ENCODE measurements around the gene MFF. TPM values are rescaled to one million over a fixed set of nuclear protein-coding genes. Genes with fewer than 3 reads are reported as not detected.

The MFF gene
- total and polyA plus RNA-seq, 2 donors from 2014 or later: 80.8 to 110 TPM

GRCh38 chr2:227325839-227326195 lies 766 bp downstream of the MFF start:
- Histone ChIP-seq H3K36me3 (ENCODE audit: control insufficient read depth in 2 of 3, insufficient read depth in 3 of 3, low read length in 3 of 3) (peaks cover 0 to under 1% (median 0%) of the 10 kb centered on the region in 3 donors), H3K9ac (ENCODE audit: low read length in 3 of 3) (peak overlapping the region; percentile 65 to 97 (median 97)), H3K4me3 (ENCODE audit: low read length in 3 of 3) (peak overlapping the region; percentile 88 to 98 (median 93)), H3K9me3 (ENCODE audit: control insufficient read depth in 2 of 3, insufficient read depth in 1 of 3, low read length in 3 of 3) (no peaks in the 10 kb centered on the region), H3K4me1 (ENCODE audit: control insufficient read depth in 2 of 3, insufficient read depth in 2 of 3, low read depth in 1 of 3, low read length in 3 of 3) (peaks cover 0 to 7% (median 5%) of the 10 kb centered on the region in 3 donors), H3K27me3 (ENCODE audit: control insufficient read depth, insufficient read depth, low read length) (no peaks in the 10 kb centered on the region), H3K27ac (ENCODE audit: low read depth in 2 of 2, low read length in 2 of 2) (peak overlapping the region; percentile 86 to 95)
- TF ChIP-seq CTCF (IDR thresholded peaks at IDR 0.05; ENCODE audit: borderline replicate concordance, extremely low read depth, insufficient read depth): no peak
- DNase-seq (peak; percentile 46 to 73 (median 64)), FAIRE-seq (no peak)
- intact Hi-C loops (cut with DNase I): no loop called here

GRCh38 chr2:227326783-227327182 lies 1.7 kb downstream of the MFF start:
- Histone ChIP-seq H3K36me3 (ENCODE audit: control insufficient read depth in 2 of 3, insufficient read depth in 3 of 3, low read length in 3 of 3) (peaks cover 0 to 9% (median 3%) of the 10 kb centered on the region in 3 donors), H3K4me3 (ENCODE audit: low read length in 3 of 3) (peak overlapping the region in 2 of 3 donors; percentile 11 to 93), H3K4me1 (ENCODE audit: control insufficient read depth in 2 of 3, insufficient read depth in 2 of 3, low read depth in 1 of 3, low read length in 3 of 3) (peaks cover 0 to 7% (median 5%) of the 10 kb centered on the region in 3 donors), H3K9ac (ENCODE audit: low read length in 3 of 3) (peak overlapping the region in 2 of 3 donors; percentile 29 to 97), H3K27me3 (ENCODE audit: control insufficient read depth, insufficient read depth, low read length) (no peaks in the 10 kb centered on the region), H3K9me3 (ENCODE audit: control insufficient read depth in 2 of 3, insufficient read depth in 1 of 3, low read length in 3 of 3) (no peaks in the 10 kb centered on the region), H3K27ac (ENCODE audit: low read depth in 2 of 2, low read length in 2 of 2) (no peak overlapping the region)
- no peak for TF ChIP-seq CTCF (IDR thresholded peaks at IDR 0.05; ENCODE audit: borderline replicate concordance, extremely low read depth, insufficient read depth)
- FAIRE-seq (no peak), DNase-seq (no peak)
- intact Hi-C loops (cut with DNase I): no loop called here

- no peak overlapping the region for H3K9ac ChIP-seq (ENCODE audit: low read length in 3 of 3)
- no peak overlapping the region for H3K27ac ChIP-seq (ENCODE audit: low read depth in 2 of 2, low read length in 2 of 2)
- FAIRE-seq (no peak), DNase-seq (no peak)
- no peak for TF ChIP-seq CTCF (IDR thresholded peaks at IDR 0.05; ENCODE audit: borderline replicate concordance, extremely low read depth, insufficient read depth)
- H3K4me1 ChIP-seq (ENCODE audit: control insufficient read depth in 2 of 3, insufficient read depth in 2 of 3, low read depth in 1 of 3, low read length in 3 of 3): peaks cover 0 to 7% (median 6%) of the 10 kb centered on the region in 3 donors
- no peaks in the 10 kb centered on the region for H3K27me3 ChIP-seq (ENCODE audit: control insufficient read depth, insufficient read depth, low read length)
- intact Hi-C loops (cut with DNase I): no loop called here
- H3K9me3 ChIP-seq (ENCODE audit: control insufficient read depth in 2 of 3, insufficient read depth in 1 of 3, low read length in 3 of 3): no peaks in the 10 kb centered on the region
- H3K4me3 ChIP-seq (ENCODE audit: low read length in 3 of 3): no peak overlapping the region
- peaks cover 5 to 37% (median 20%) of the 10 kb centered on the region in 3 donors for H3K36me3 ChIP-seq (ENCODE audit: control insufficient read depth in 2 of 3, insufficient read depth in 3 of 3, low read length in 3 of 3)
Observed at GRCh38 chr2:227335713-227336112, 10.7 kb downstream of the MFF start.

GRCh38 chr2:227337442-227337841 lies 12.4 kb downstream of the MFF start:
- H3K36me3 ChIP-seq (ENCODE audit: control insufficient read depth in 2 of 3, insufficient read depth in 3 of 3, low read length in 3 of 3): peaks cover 5 to 28% (median 17%) of the 10 kb centered on the region in 3 donors
- DNase-seq: no peak
- H3K9me3 ChIP-seq (ENCODE audit: control insufficient read depth in 2 of 3, insufficient read depth in 1 of 3, low read length in 3 of 3): no peaks in the 10 kb centered on the region
- intact Hi-C loops (cut with DNase I): no loop called here
- FAIRE-seq: no peak
- H3K9ac ChIP-seq (ENCODE audit: low read length in 3 of 3): no peak overlapping the region
- no peak overlapping the region for H3K4me3 ChIP-seq (ENCODE audit: low read length in 3 of 3)
- H3K27me3 ChIP-seq (ENCODE audit: control insufficient read depth, insufficient read depth, low read length): no peaks in the 10 kb centered on the region
- no peak for TF ChIP-seq CTCF (IDR thresholded peaks at IDR 0.05; ENCODE audit: borderline replicate concordance, extremely low read depth, insufficient read depth)
- H3K4me1 ChIP-seq (ENCODE audit: control insufficient read depth in 2 of 3, insufficient read depth in 2 of 3, low read depth in 1 of 3, low read length in 3 of 3): peaks cover 0 to 7% (median 6%) of the 10 kb centered on the region in 3 donors
- no peak overlapping the region for H3K27ac ChIP-seq (ENCODE audit: low read depth in 2 of 2, low read length in 2 of 2)

Data from kidney (tissue), 14 donors.